Measurements from ENCODE around the gene TFCP2. TPM values are rescaled to one million over a fixed set of nuclear protein-coding genes. Genes with fewer than 3 reads are reported as not detected.
A peak's percentile ranks its signal among the peaks of the same experiment; 100 is the strongest.

TFCP2 gene
- total RNA-seq, 1 donor, result 7.8 TPM

GRCh38 chr12:51087818-51088217, 85.1 kb downstream of the TFCP2 start:
- no peak overlapping the region for H3K4me3 ChIP-seq (ENCODE audit: low read depth, low read length)
- TF ChIP-seq CTCF (IDR thresholded peaks at IDR 0.05; ENCODE audit: insufficient read depth, low read depth, low read length), result no peak
- no peak for DNase-seq (ENCODE audit: low read depth)

DNA sequence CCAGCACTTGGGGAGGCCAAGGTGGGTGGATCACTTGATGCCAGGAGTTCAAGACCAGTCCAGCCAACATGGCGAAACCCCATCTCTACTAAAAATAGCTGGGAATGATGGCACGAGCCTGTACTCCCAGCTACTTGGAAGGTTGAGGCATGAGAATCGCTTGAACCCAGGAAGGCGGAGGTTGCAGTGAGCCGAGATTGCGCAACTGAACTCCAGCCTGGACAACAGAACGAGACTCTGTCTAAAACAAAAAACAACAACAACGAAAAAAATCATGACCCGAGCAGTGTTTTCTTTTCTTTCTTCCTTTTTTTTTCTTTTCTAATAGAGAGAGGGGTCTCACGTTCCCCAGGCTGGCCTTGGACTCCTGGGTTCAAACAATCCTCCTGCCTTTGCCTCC, 86.0 kb downstream of the TFCP2 start:
- H3K4me3 ChIP-seq (ENCODE audit: low read depth, low read length), result no peak overlapping the region
- TF ChIP-seq CTCF (IDR thresholded peaks at IDR 0.05; ENCODE audit: insufficient read depth, low read depth, low read length), result no peak
- DNase-seq (ENCODE audit: low read depth), result no peak

- DNase-seq (ENCODE audit: low read depth), result no peak
- no peak for TF ChIP-seq CTCF (IDR thresholded peaks at IDR 0.05; ENCODE audit: insufficient read depth, low read depth, low read length)
- H3K4me3 ChIP-seq (ENCODE audit: low read depth, low read length), result no peak overlapping the region
Measured at GRCh38 chr12:51085757-51086156, 87.2 kb downstream of the TFCP2 start.

GRCh38 chr12:51083126-51083833, 89.7 kb downstream of the TFCP2 start, which contains the start of gene CSRNP2:
TSS of gene CSRNP2 (minus strand) at chr12:51083596. CDS start at chr12:51076561, 7,035 bp downstream.
- DNase-seq (ENCODE audit: low read depth), result peak; percentile 97
- H3K4me3 ChIP-seq (ENCODE audit: low read depth, low read length), result peak within 1 kb of the TSS; percentile 73
- no peak for TF ChIP-seq CTCF (IDR thresholded peaks at IDR 0.05; ENCODE audit: insufficient read depth, low read depth, low read length)

DNA sequence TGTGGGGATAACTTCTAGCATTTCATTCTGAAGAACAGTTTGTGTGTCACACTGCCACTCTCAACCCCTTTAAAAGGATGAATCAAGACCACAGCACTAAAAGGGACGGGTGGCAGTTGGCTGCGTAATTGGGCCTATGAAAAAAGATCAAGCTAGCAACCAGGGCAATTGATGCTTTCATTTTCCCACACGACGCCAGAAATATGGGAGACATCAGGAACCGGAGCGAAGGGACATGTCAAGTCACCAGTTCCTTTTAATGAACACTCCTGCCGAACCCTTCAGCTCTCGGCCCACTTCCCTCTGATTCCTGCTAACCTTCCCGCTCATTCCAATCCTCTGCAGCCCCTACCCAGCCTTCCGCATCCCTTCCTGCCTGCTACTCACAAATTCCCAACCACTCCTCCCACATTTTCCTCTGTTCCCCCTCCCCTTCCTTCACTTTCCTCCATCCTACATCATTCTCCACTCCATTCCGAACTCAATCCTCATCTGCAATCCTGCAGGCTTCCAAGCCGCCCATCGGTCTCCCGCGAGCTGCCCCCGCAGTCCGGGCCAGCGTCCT, 90.3 kb downstream of the TFCP2 start:
- DNase-seq (ENCODE audit: low read depth), result peak; percentile 59
- TF ChIP-seq CTCF (IDR thresholded peaks at IDR 0.05; ENCODE audit: insufficient read depth, low read depth, low read length), result no peak

DNA sequence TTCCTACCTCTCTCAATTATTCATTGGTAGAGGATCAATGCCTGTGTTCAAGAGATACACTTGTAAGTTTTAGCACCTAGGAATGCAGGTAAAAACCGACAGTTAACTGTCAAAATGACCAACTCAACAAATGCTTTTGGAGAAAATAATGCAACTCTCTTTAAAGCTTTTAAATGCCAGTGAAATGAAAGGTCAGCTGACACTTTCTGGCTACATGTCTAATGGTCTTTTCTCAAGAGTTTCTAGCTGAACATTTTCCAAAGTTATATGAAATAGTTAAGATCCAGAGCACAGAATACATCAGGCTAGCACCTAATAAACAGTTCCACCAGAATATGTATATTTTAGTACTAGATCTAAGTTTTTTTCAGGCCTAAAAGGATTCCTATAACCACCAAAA, 91.5 kb downstream of the TFCP2 start:
- no peak for DNase-seq (ENCODE audit: low read depth)
- no peak overlapping the region for H3K4me3 ChIP-seq (ENCODE audit: low read depth, low read length)
- TF ChIP-seq CTCF (IDR thresholded peaks at IDR 0.05; ENCODE audit: insufficient read depth, low read depth, low read length), result no peak

More for the DNA sequence above, 90.3 kb downstream of the TFCP2 start:
- H3K4me3 ChIP-seq (ENCODE audit: low read depth, low read length), result peak overlapping the region; percentile 73
